ENCODE results near the gene TENM4.

DNA sequence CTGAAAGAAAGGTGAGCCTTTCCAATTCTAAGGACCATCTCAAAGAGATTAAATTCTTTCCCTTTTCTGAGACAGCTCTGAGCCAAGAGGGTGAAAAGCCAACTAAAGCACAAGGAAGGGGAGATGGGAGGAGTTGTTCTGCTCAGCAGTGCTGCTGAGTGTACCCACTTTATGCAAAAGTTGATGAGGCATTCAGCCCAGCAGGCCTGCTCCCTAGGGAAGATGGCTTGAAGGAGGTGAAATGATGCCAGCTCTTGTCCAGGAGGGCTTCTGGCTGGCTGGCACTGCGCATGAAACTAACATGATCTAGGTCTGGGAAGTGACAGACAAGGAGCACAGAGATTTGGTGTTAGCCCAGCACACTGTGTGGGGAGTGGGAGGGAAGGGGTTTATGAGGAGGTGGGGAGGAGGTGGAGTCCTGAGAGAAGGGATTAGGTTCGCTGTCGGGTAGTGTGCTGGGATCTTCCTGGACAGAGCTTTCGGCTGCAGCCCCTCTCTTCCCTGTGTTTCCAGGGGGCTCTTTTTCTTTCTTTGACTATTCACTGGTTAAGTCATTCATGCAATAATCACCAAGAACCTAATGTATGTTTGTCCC lies 640.6 kb downstream of the TENM4 start:
- no peak for TF ChIP-seq TAF1 (IDR thresholded peaks at IDR 0.05; ENCODE audit: borderline replicate concordance, insufficient read depth, low read length)
- TF ChIP-seq POLR2AphosphoS5 (IDR thresholded peaks at IDR 0.05; ENCODE audit: low read depth, low read length) = no peak
